MM.1S (cell line): Measurements from ENCODE around the gene ARFGAP1.

Experiments used
- DNase-seq: peaks from one replicate; pipeline ENCODE4 v3.0.0-alpha.2; 2015
- H2AFZ ChIP-seq: fragments of 300-600 bp; sonication (generic); 2 replicates; pipeline ENCODE4 v1.6.0; 2016; ENCODE audit warnings: antibody characterized with exemption, low read length
- H3F3A ChIP-seq: fragments of 300-600 bp; sonication (generic); 2 replicates; pipeline ENCODE4 v1.6.1; 2016; ENCODE audit warnings: mild to moderate bottlenecking, antibody characterized with exemption, low read length, moderate library complexity, mixed read lengths; ENCODE audit not compliant: insufficient read depth
- H3K27ac ChIP-seq: fragments of 300-600 bp; sonication (generic); 2 replicates; pipeline ENCODE4 v1.5.1; 2016; ENCODE audit warnings: mild to moderate bottlenecking, low read length
- H3K27me3 ChIP-seq: fragments of 300-600 bp; sonication (generic); replicated peaks from 2 replicates; pipeline ENCODE4 v1.6.0; 2016; ENCODE audit warnings: low read length; ENCODE audit not compliant: insufficient read depth
- H3K36me3 ChIP-seq: fragments of 300-600 bp; sonication (generic); replicated peaks from 2 replicates; pipeline ENCODE4 v1.6.1; 2016; ENCODE audit warnings: mild to moderate bottlenecking, low read length, mixed read lengths; ENCODE audit not compliant: insufficient read depth
- H3K4me1 ChIP-seq: fragments of 300-600 bp; sonication (generic); 2 replicates; pipeline ENCODE4 v1.6.1; 2016; ENCODE audit warnings: low read length, mixed read lengths
- H3K4me2 ChIP-seq: fragments of 300-600 bp; sonication (generic); 2 replicates; pipeline ENCODE4 v1.6.0; 2016; ENCODE audit warnings: low read depth, low read length
- H3K4me3 ChIP-seq: fragments of 300-600 bp; sonication (generic); 2 replicates; pipeline ENCODE4 v1.5.1; 2016; ENCODE audit warnings: low read length, mixed read lengths
- H3K79me2 ChIP-seq: fragments of 300-600 bp; sonication (generic); 2 replicates; pipeline ENCODE4 v1.6.1; 2016; ENCODE audit warnings: mixed run types, low read length, mixed read lengths
- H3K9ac ChIP-seq: fragments of 300-600 bp; sonication (generic); 2 replicates; pipeline ENCODE4 v1.6.1; 2016; ENCODE audit warnings: low read length, mixed read lengths
- H3K9me2 ChIP-seq: fragments of 300-600 bp; sonication (generic); replicated peaks from 2 replicates; pipeline ENCODE4 v1.6.1; 2016; ENCODE audit warnings: mild to moderate bottlenecking, low read length, mixed read lengths; ENCODE audit not compliant: insufficient read depth
- H3K9me3 ChIP-seq: fragments of 300-600 bp; sonication (generic); replicated peaks from 2 replicates; pipeline ENCODE4 v1.6.1; 2016; ENCODE audit warnings: mild to moderate bottlenecking, low read length, mixed read lengths; ENCODE audit not compliant: insufficient read depth
- H4K20me1 ChIP-seq: fragments of 300-600 bp; sonication (generic); 2 replicates; pipeline ENCODE4 v1.6.1; 2016; ENCODE audit warnings: mild to moderate bottlenecking, low read length, moderate library complexity, mixed read lengths; ENCODE audit not compliant: insufficient read depth
- EZH2 ChIP-seq: fragments of 300-600 bp; sonication (generic); optimal IDR thresholded peaks from 2 replicates; pipeline ENCODE3; 2017; ENCODE audit warnings: low read depth, mild to moderate bottlenecking, antibody characterized with exemption, low read length, mixed read lengths
- EZH2phosphoT487 ChIP-seq: fragments of 300-600 bp; sonication (generic); IDR thresholded peaks from 2 replicates; pipeline ENCODE4 v1.6.1; 2018; ENCODE audit warnings: antibody characterized with exemption, low read length
- TF ChIP-seq, protein P1 (sequence below): fragments of 300-600 bp; sonication (generic); IDR thresholded peaks from 2 replicates; pipeline ENCODE4 v1.5.1; 2016; ENCODE audit warnings: antibody characterized with exemption, low read length, mixed read lengths

Gene ARFGAP1

DNA sequence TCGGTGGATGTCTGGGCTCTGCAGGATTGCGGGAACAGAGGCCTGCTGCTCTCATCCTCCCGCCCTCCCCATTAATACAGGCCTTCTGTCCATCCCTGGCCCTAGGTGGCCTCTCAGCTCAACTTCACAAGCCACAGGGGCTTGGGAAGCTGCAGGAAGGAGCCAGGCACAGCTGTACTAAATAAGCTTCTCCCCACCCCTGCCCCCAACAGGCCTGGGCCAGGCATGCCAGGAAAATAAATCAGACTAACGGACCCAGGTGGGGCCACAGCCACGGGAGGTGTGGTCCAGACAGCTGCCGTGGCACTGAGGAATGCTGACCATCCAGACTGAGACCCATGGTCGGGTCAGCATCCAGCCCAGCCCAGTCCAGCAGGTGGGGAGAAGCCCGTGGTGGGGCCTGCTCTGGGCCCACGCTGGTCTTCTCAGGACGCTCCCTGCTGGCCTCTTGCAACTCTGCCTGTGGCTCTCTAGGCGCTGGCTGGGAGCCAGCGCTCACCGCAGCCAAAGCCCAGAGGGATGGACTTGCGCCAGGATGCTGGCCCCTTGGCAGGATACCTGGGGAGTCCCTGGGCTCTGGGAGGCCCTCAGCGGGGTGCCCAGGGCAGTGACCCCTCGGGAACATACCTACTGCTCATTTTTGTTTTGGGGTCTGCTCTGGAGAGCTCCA is 48.1 kb upstream of the ARFGAP1 start:
- Histone ChIP-seq H3K9me2 (no peaks in the 10 kb centered on the region), H3K4me2 (no peak overlapping the region), H3K27ac (no peak overlapping the region), H4K20me1 (no peaks in the 10 kb centered on the region), H3K79me2 (no peaks in the 10 kb centered on the region), H3K9me3 (no peaks in the 10 kb centered on the region), H2AFZ (no peak overlapping the region), H3K4me1 (no peaks in the 10 kb centered on the region), H3K9ac (no peak overlapping the region), H3F3A (no peaks in the 10 kb centered on the region), H3K27me3 (peaks cover 92% of the 10 kb centered on the region), H3K4me3 (no peak overlapping the region), H3K36me3 (no peaks in the 10 kb centered on the region)
- DNase-seq: no peak
- no peak for TF ChIP-seq EZH2phosphoT487
- no peak for TF ChIP-seq EZH2
- TF ChIP-seq, protein P1, sequence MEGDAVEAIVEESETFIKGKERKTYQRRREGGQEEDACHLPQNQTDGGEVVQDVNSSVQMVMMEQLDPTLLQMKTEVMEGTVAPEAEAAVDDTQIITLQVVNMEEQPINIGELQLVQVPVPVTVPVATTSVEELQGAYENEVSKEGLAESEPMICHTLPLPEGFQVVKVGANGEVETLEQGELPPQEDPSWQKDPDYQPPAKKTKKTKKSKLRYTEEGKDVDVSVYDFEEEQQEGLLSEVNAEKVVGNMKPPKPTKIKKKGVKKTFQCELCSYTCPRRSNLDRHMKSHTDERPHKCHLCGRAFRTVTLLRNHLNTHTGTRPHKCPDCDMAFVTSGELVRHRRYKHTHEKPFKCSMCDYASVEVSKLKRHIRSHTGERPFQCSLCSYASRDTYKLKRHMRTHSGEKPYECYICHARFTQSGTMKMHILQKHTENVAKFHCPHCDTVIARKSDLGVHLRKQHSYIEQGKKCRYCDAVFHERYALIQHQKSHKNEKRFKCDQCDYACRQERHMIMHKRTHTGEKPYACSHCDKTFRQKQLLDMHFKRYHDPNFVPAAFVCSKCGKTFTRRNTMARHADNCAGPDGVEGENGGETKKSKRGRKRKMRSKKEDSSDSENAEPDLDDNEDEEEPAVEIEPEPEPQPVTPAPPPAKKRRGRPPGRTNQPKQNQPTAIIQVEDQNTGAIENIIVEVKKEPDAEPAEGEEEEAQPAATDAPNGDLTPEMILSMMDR: no peak

DNA sequence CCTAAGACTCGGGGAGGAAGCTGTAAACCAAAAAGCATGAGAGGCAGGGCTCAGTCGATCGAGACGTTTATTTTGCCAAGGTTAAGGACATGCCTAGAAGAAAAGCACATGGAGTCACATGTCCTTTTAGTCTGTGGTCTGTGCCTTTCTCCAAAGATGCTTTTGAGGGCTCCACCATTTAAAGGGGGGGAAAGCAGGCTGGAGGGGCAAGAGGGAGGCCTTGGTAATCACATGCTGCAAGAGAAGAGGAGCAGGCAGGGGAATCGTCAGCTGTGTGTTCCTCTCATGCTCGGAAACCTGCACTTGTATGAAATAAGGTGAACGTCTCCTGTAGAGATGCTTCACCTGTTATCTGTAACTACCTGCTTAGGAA is 47.5 kb upstream of the ARFGAP1 start:
- Histone ChIP-seq H3K36me3 (no peaks in the 10 kb centered on the region), H3K4me2 (no peak overlapping the region)
- TF ChIP-seq EZH2phosphoT487 (no peak), EZH2 (no peak)
- TF ChIP-seq, protein P1: no peak

DNA sequence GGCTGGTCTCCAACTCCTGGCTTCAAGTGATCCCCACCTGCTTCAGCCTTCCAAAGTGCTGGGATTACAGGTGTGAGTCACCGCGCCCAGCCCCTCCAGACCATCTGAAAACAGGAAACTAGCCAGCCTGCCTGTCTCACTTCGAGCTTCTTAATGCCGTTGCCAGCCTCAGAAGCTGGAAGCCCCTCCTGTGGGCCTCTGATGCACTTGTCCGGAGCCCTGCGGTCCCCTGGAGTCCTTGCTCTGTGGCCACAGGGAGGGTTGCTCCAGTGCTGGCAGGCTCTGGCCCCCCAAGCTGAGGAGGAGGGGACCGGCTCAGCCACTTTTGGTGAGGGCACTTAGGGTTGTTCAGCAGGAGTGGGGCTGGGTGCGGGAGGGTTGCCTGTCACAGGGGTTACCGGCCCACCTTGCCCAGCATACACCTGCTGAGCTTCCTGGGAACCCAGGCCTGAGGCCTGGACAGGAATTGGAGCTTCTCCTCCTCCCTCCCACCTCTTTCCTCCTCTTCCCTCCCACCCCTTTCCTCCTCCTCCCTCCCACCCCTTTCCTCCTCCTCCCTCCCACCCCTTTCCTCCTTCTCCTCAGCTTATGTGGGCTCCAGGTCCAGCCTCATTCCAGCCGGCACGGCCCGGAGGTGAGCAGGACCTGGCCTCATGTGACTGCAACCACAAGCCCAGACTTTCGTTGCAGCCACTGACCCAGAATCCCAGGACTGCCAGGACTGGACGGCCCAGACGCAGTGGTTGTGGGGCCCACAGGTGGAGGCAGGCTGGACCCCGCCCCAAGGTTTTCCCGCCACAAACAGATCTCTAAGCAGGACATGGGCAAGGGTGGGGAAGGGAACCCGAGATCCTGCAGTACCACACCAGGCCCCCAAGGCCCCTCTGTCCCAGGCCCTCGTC is 46.3 kb upstream of the ARFGAP1 start:
- Histone ChIP-seq H3K9me2 (no peaks in the 10 kb centered on the region), H3F3A (no peaks in the 10 kb centered on the region), H3K4me3 (no peak overlapping the region), H2AFZ (no peak overlapping the region), H3K4me2 (no peak overlapping the region), H4K20me1 (no peaks in the 10 kb centered on the region), H3K27me3 (peaks cover 93% of the 10 kb centered on the region), H3K36me3 (no peaks in the 10 kb centered on the region), H3K27ac (no peak overlapping the region), H3K9me3 (no peaks in the 10 kb centered on the region), H3K9ac (no peak overlapping the region), H3K4me1 (no peaks in the 10 kb centered on the region), H3K79me2 (no peaks in the 10 kb centered on the region)
- TF ChIP-seq EZH2phosphoT487 (no peak), EZH2 (no peak)
- TF ChIP-seq, protein P1: no peak
- DNase-seq: no peak

More for the DNA sequence above, 47.5 kb upstream of the ARFGAP1 start:
- H3K4me3 ChIP-seq: no peak overlapping the region
- no peaks in the 10 kb centered on the region for H3K9me3 ChIP-seq
- no peaks in the 10 kb centered on the region for H3F3A ChIP-seq
- no peak overlapping the region for H3K9ac ChIP-seq
- DNase-seq: no peak
- peaks cover 92% of the 10 kb centered on the region for H3K27me3 ChIP-seq
- H3K27ac ChIP-seq: no peak overlapping the region
- H2AFZ ChIP-seq: no peak overlapping the region
- H3K79me2 ChIP-seq: no peaks in the 10 kb centered on the region
- H3K4me1 ChIP-seq: no peaks in the 10 kb centered on the region
- H4K20me1 ChIP-seq: no peaks in the 10 kb centered on the region
- no peaks in the 10 kb centered on the region for H3K9me2 ChIP-seq
